Skin epidermis (tissue), 12 donors: ENCODE data around the gene MYO10.
"Not testable (repeated sequence)": the region's sequence is repeated elsewhere in the genome, so short reads cannot be mapped to it uniquely, and the experiment has no call there.

Source experiments
- H3K27ac ChIP-seq, 21 experiments: fragments of 200-600 bp; sonication (generic) in 11 of 21; one replicate each; pipeline ENCODE4 v1.5.0; 2020; ENCODE audit warnings: mild to moderate bottlenecking in 3 of 21, inconsistent platforms in 2 of 21, moderate library complexity in 2 of 21
- H3K4me3 ChIP-seq, 7 experiments: fragments of 200-600 bp; sonication (generic) in 2 of 7; one replicate each; pipeline ENCODE4 v1.5.0; 2020; ENCODE audit warnings: inconsistent platforms in 2 of 7, mild to moderate bottlenecking in 2 of 7, moderate library complexity in 1 of 7

MYO10 gene

GRCh38 chr5:16666883-16667398 is 269.1 kb downstream of the MYO10 start:
- H3K27ac ChIP-seq = no peak overlapping the region
- no peak overlapping the region for H3K4me3 ChIP-seq

DNA sequence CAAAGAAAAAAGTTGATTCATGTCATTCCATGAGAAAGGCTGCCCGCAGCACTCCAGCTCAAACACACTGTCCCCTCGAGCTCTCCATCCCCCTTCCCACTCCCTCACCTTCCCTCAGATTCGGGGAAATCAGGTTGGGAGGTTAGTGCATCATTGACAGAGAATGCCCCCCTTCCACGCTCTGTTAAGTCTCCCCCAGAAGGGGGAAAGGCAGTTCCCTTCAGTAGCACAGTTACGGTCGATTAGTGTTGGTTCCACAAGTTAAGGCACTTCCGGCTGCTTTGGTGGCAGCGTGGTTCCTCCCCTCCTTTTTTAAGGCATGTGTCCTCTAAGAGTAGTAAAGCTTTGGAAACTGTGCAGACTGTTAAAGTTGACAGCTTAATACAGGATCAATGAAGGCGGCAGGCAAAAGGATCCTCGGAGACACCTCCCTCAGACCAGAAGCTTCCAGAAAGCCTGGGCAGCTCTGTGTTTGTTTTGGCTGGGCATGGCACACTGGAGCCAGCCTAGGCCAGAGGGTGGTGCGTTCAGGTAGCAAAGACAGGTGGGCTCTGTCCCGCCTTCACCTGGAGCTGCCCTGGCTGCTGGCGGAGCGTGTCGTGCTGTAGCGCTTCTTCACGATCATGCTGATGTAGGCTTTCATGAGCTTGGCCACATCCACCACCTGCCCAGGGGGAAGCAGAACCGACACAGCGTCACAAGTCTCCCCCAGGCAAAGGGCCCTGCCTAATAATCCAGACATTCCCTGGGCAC is 269.8 kb downstream of the MYO10 start:
- Histone ChIP-seq H3K4me3 (no peak overlapping the region), H3K27ac (no peak overlapping the region)

- Histone ChIP-seq H3K27ac (no peak overlapping the region), H3K4me3 (no peak overlapping the region)
These were observed 270.5 kb downstream of the MYO10 start for GRCh38 chr5:16665601-16666000.

GRCh38 chr5:16664368-16664767 is 271.7 kb downstream of the MYO10 start:
- Histone ChIP-seq H3K4me3 (no peak overlapping the region), H3K27ac (no peak overlapping the region)

DNA sequence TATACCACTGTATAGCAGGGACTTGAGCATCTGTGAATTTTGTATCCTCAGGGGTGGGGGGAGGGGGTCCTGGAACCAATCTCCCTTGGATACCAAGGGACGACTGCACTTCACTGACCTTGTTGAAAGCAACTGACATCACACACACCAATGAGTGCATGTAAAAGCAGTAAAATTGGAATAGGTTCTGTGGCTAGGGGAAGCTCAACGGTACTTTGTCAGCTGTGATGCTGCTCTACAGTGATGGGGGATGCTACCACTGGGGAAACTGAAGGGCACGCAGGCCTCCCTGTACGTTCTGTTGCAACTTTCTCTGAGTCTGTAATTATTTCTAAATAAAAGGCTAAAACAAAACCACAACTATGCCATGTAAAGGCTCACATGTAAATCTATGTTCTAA is 272.2 kb downstream of the MYO10 start:
- no peak overlapping the region for H3K27ac ChIP-seq
- H3K4me3 ChIP-seq = no peak overlapping the region

DNA sequence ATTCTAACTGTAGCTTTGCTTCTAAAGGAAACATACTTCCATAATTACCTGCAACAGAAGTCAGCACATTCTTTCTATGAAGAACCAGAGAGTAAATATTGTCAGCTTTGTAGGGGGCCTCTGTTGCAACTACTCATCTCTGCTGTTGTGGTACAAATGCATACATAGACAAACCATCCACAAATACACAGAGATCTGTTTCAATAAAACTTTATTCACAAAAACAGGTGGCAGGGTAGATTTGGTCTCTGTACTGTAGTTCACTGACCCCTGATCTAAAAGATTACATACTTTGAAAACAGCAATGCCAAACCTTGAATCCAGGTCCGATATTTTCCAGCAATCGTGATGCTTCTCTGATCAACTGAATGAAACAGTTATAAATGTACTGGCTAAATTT is 274.4 kb downstream of the MYO10 start:
- Histone ChIP-seq H3K4me3 (no peak overlapping the region), H3K27ac (no peak overlapping the region)

GRCh38 chr5:16660982-16661381 is 275.1 kb downstream of the MYO10 start:
- no peak overlapping the region for H3K4me3 ChIP-seq
- no peak overlapping the region for H3K27ac ChIP-seq

- H3K4me3 ChIP-seq = no peak overlapping the region
- H3K27ac ChIP-seq = no peak overlapping the region
These were observed 276.6 kb downstream of the MYO10 start for GRCh38 chr5:16659536-16659935.

DNA sequence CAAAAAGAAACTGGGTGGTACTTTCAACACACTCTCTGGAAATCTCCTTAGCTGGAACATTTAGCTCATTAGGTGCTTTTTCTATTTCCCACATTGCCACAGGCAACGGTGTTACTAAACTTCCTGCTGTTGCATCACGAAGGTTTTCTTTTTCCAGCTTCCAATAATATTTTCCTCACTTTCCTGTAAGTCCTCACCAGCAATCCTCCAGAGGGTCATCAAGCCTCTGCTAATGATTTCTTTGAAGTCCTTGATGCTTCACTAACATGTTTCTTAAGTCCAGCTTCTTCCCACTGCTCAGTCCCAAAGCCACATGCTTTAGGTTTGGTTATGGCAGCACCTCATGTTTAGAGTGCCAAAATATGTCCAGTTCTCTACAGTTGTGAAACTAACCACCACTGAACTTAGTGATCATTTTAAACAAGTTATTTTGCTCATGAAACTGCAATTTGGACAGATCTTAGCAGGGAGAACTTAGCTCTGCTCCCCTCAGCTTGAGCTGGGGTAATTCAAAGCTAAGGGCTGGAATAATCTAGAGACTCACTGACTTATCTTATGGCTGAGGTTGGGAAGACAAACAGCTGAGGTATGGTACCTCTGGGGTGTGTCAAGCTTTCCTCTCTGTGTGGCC is 279.4 kb downstream of the MYO10 start:
- Histone ChIP-seq H3K27ac (peak overlapping the region in 8 of 21 experiments; percentile 10 to 74 (median 49)), H3K4me3 (no peak overlapping the region)

DNA sequence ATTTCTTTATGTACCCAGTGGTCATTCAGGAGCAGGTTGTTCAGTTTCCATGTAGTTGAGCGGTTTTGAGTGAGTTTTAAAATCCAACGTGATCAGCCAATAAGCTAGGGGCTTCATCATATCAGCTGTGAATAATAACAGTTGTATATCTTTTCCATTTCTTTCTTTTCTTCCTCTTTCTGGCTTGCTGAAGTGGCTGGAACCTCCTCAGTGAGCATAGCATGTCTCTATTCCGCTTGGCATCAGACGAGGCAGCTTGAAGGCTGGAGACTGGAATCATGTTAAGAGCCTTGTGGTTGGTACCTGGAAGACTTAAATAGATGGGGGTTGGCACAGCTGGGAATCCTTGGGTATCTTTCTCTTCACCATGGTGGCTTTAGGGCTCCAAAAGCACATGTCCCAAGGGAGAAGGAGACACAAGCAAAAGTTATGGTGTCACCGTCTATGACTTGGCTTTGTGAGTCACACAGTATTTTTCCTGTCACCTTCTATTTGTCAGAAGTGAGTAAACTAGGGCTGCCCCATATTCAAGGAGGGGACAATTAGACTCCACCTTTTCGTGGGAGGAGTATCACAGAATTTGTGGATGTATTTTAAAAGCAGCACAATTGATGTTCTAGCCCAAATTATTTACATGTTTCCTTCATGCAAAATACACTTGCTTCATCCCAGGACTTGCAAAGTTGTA is 281.3 kb downstream of the MYO10 start:
- Histone ChIP-seq H3K4me3 (no peak overlapping the region), H3K27ac (no peak overlapping the region)

- H3K27ac ChIP-seq, H3K4me3 ChIP-seq: not testable (repeated sequence)
These were observed 287.3 kb downstream of the MYO10 start for GRCh38 chr5:16648739-16649138.

- H3K4me3 ChIP-seq = no peak overlapping the region
- H3K27ac ChIP-seq = no peak overlapping the region
These were observed 291.7 kb downstream of the MYO10 start for GRCh38 chr5:16644301-16644889.

DNA sequence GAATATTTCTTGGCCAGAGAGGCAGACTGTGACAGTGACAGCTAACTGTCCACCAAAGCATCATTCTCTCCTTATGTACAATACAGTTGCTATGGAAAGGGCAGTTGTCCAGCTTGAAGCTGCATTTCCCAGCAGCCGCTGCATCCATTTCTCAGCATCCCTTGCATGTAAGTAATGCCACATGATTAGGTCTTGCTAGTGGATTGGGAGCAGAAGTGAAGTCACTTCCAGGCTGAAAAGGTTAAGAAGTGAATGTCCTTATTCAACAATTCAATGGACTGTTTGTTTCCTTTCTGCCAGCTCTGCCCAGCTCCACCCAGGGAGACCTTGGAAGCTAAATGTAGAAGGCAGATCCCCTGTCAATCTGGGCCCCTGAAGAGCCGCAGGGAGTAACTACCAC is 293.2 kb downstream of the MYO10 start:
- no peak overlapping the region for H3K4me3 ChIP-seq
- H3K27ac ChIP-seq = no peak overlapping the region

GRCh38 chr5:16639206-16639605 is 296.9 kb downstream of the MYO10 start:
- Histone ChIP-seq H3K27ac (no peak overlapping the region), H3K4me3 (no peak overlapping the region)

GRCh38 chr5:16628376-16628775 is 307.7 kb downstream of the MYO10 start:
- no peak overlapping the region for H3K27ac ChIP-seq
- H3K4me3 ChIP-seq = no peak overlapping the region

DNA sequence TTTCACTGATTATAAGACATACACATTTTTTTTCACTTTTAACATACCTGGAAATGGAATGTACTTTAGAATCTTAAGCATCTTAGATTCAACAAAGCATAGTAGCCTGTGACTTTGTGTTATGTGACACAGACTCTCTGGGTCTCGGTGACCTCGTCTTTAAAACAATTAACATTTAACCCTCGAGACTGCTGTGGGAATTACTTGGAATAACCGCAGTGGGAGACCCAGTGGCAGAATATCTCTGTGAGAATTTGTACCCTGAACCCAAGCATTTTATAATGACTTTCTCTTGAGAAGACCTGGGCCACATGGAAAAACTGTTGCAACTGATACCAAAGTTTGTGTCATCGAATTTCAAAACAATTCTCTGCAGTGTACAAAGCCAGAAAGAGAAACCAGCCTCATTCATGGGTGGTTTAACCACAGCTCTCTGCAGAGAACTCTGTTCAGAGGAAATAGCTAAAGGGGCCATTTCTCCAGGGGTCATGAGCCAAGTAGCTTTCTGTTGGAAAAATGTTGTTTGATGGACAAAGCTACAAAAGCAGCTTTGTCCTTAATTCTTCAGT is 309.3 kb downstream of the MYO10 start:
- Histone ChIP-seq H3K4me3 (no peak overlapping the region), H3K27ac (peak overlapping the region in 1 of 21 experiments; percentile 33)

GRCh38 chr5:16625096-16625495 is 311.0 kb downstream of the MYO10 start:
- H3K27ac ChIP-seq = no peak overlapping the region
- no peak overlapping the region for H3K4me3 ChIP-seq

- Histone ChIP-seq H3K4me3 (no peak overlapping the region), H3K27ac (peak overlapping the region in 1 of 21 experiments; percentile 14)
These were observed 317.0 kb downstream of the MYO10 start for GRCh38 chr5:16619136-16619535.

GRCh38 chr5:16618138-16618897 is 317.8 kb downstream of the MYO10 start:
- Histone ChIP-seq H3K27ac (peak overlapping the region in 3 of 21 experiments; percentile 14 to 86 (median 31)), H3K4me3 (no peak overlapping the region)
